Activated CD8-positive, alpha-beta T cell treated with anti-CD3 and anti-CD28 coated beads for 36 hours (primary cell): ENCODE measurements around the gene TMCO4. TPM values are rescaled to one million over a fixed set of nuclear protein-coding genes. Genes with fewer than 3 reads are reported as not detected.
A peak's percentile ranks its signal among the peaks of the same experiment; 100 is the strongest.

Experiments
- ATAC-seq: fragments of 200-7000 bp; cut with Tn5 transposase; one replicate; pipeline ENCODE4 v1.10.0; 2021; ENCODE audit warnings: mild to moderate bottlenecking, moderate library complexity
- CTCF ChIA-PET: fragments of 350-600 bp; sonication (Branson Sonifier 250); formaldehyde crosslinking; loops from one replicate; lab custom pipeline; 2021; ENCODE audit warnings: antibody characterized with exemption; lab: Charles Lee
- POLR2A ChIA-PET: fragments of 350-600 bp; sonication (Branson Sonifier 250); formaldehyde crosslinking; loops from one replicate; lab custom pipeline; 2021; ENCODE audit warnings: antibody characterized with exemption; lab: Charles Lee
- DNase-seq: peaks from one replicate; pipeline ENCODE4 v3.0.0-alpha.2; 2020
- H3K27ac Mint-ChIP-seq: one replicate; pipeline ENCODE4 v1.8.0; 2021; ENCODE audit warnings: mild to moderate bottlenecking, mixed read lengths
- H3K27me3 Mint-ChIP-seq: one replicate; pipeline ENCODE4 v1.8.0; 2021; ENCODE audit warnings: mixed read lengths
- H3K36me3 Mint-ChIP-seq: one replicate; pipeline ENCODE4 v1.8.0; 2021; ENCODE audit warnings: low read depth, mixed read lengths
- H3K4me1 Mint-ChIP-seq: one replicate; pipeline ENCODE4 v1.8.0; 2021; ENCODE audit warnings: low read depth, mixed read lengths
- H3K4me3 Mint-ChIP-seq: one replicate; pipeline ENCODE4 v1.8.0; 2021; ENCODE audit warnings: mild to moderate bottlenecking, moderate library complexity, mixed read lengths
- H3K9me3 Mint-ChIP-seq: one replicate; pipeline ENCODE4 v1.8.0; 2021; ENCODE audit warnings: mixed read lengths
- CTCF ChIP-seq: fragments of 200-600 bp; IDR thresholded peaks from one replicate; pipeline ENCODE4 v1.8.0; 2022; ENCODE audit warnings: antibody characterized with exemption, mild to moderate bottlenecking
- intact Hi-C: fragments of 100-400 bp; cut with micrococcal nuclease; formaldehyde crosslinking; loops from one replicate; pipeline ENCODE4 v1.10.0; 2022
- total RNA-seq, 2 experiments: library from RNA; stranded (reverse); gene quantifications; one replicate each; pipeline ENCODE4 v1.2.3, GENCODE V29; 2021

TMCO4 gene
- total RNA-seq, 2 experiments from 2014 or later, result 10.8 to 13.2 TPM

GRCh38 chr1:19828546-19828945, 28.8 kb upstream of the TMCO4 start:
- H3K27me3 Mint-ChIP-seq, result peaks cover 32% of the 10 kb centered on the region
- peaks cover 5% of the 10 kb centered on the region for H3K9me3 Mint-ChIP-seq
- no peak for DNase-seq
- ChIA-PET POLR2A (no interaction called here), CTCF (no interaction called here)
- H3K36me3 Mint-ChIP-seq, result no peaks in the 10 kb centered on the region
- intact Hi-C loops, result no loop called here
- H3K27ac Mint-ChIP-seq, result no peak overlapping the region
- ATAC-seq, result no peak
- no peak for TF ChIP-seq CTCF
- H3K4me3 Mint-ChIP-seq, result no peak overlapping the region
- H3K4me1 Mint-ChIP-seq, result peaks cover 14% of the 10 kb centered on the region

GRCh38 chr1:19825298-19825697, 25.6 kb upstream of the TMCO4 start:
- Mint-ChIP-seq H3K4me1 (peaks cover 11% of the 10 kb centered on the region), H3K9me3 (no peaks in the 10 kb centered on the region)
- no peak for ATAC-seq

GRCh38 chr1:19824541-19824940, 24.8 kb upstream of the TMCO4 start:
- peaks cover 11% of the 10 kb centered on the region for H3K4me1 Mint-ChIP-seq
- H3K4me3 Mint-ChIP-seq, result no peak overlapping the region
- no peak overlapping the region for H3K27ac Mint-ChIP-seq
- POLR2A ChIA-PET, result no interaction called here
- ATAC-seq (peak; percentile 49), DNase-seq (peak; percentile 25)
- CTCF ChIA-PET, result interaction anchor here (1.2 kb wide), 1 partner anchor 13 kb away, joined by 3 read pairs; no protein-coding TSS in a partner anchor
- intact Hi-C loops, result no loop called here
- H3K36me3 Mint-ChIP-seq, result no peaks in the 10 kb centered on the region
- peaks cover 18% of the 10 kb centered on the region for H3K27me3 Mint-ChIP-seq
- no peak for TF ChIP-seq CTCF
- no peaks in the 10 kb centered on the region for H3K9me3 Mint-ChIP-seq

More at GRCh38 chr1:19825298-19825697, 25.6 kb upstream of the TMCO4 start:
- no peak for DNase-seq
- Mint-ChIP-seq H3K27me3 (peaks cover 20% of the 10 kb centered on the region), H3K4me3 (no peak overlapping the region), H3K27ac (no peak overlapping the region), H3K36me3 (no peaks in the 10 kb centered on the region)
- ChIA-PET POLR2A (no interaction called here), CTCF (no interaction called here)
- intact Hi-C loops, result no loop called here
- no peak for TF ChIP-seq CTCF

GRCh38 chr1:19824036-19824435, 24.3 kb upstream of the TMCO4 start:
- DNase-seq, result no peak

GRCh38 chr1:19819701-19820100, 20.0 kb upstream of the TMCO4 start:
- no peaks in the 10 kb centered on the region for H3K9me3 Mint-ChIP-seq
- no peak overlapping the region for H3K4me3 Mint-ChIP-seq
- ChIA-PET POLR2A (no interaction called here), CTCF (no interaction called here)
- intact Hi-C loops, result no loop called here
- peaks cover 1% of the 10 kb centered on the region for H3K27me3 Mint-ChIP-seq
- no peaks in the 10 kb centered on the region for H3K36me3 Mint-ChIP-seq
- H3K4me1 Mint-ChIP-seq, result peaks cover 3% of the 10 kb centered on the region
- DNase-seq (no peak), ATAC-seq (no peak)
- no peak for TF ChIP-seq CTCF
- H3K27ac Mint-ChIP-seq, result no peak overlapping the region

More at GRCh38 chr1:19824036-19824435, 24.3 kb upstream of the TMCO4 start:
- Mint-ChIP-seq H3K36me3 (no peaks in the 10 kb centered on the region), H3K9me3 (no peaks in the 10 kb centered on the region), H3K4me3 (no peak overlapping the region), H3K4me1 (peaks cover 11% of the 10 kb centered on the region), H3K27ac (no peak overlapping the region), H3K27me3 (peaks cover 15% of the 10 kb centered on the region)
- ATAC-seq, result no peak
- TF ChIP-seq CTCF, result no peak
- intact Hi-C loops, result no loop called here
- POLR2A ChIA-PET, result interaction anchor here (0.6 kb wide), 1 partner anchor 549 kb away, joined by 5 read pairs; no protein-coding TSS in a partner anchor
- CTCF ChIA-PET, result interaction anchor here (1.2 kb wide), 1 partner anchor 12 kb away, joined by 3 read pairs; no protein-coding TSS in a partner anchor
